K562 (cell line): ENCODE results near the gene MRPL16. TPM values are rescaled to one million over a fixed set of nuclear protein-coding genes. Genes with fewer than 3 reads are reported as not detected.
A peak's percentile ranks its signal among the peaks of the same experiment; 100 is the strongest.

Source experiments
- ATF3 ChIP-seq, 2 experiments: fragments of 450-650 bp in 1 of 2; sonication (generic) in 1 of 2; formaldehyde crosslinking in 1 of 2; IDR thresholded peaks in 1 of 2; conservative IDR thresholded peaks in 1 of 2; 2 replicates each; pipeline versions ENCODE4 v1.6.1 to v1.8.1; 2016 to 2023; ENCODE audit warnings: mild to moderate bottlenecking in 2 of 2, moderate library complexity in 2 of 2, inconsistent platforms in 1 of 2, missing genetic modification reagents in 1 of 2
- CEBPG ChIP-seq, 3 experiments: fragments of 200-800 bp in 1 of 3; sonication (Bioruptor generic) in 1 of 3; sonication (generic) in 1 of 3; formaldehyde crosslinking in 1 of 3; IDR thresholded peaks in 2 of 3; conservative IDR thresholded peaks in 1 of 3; 2 replicates each; pipeline versions ENCODE4 v1.6.1 to v1.8.0; 2016 to 2022; ENCODE audit warnings: missing compliant biosample characterization in 2 of 3, missing genetic modification characterization in 2 of 3, mild to moderate bottlenecking in 1 of 3, missing genetic modification reagents in 1 of 3
- FOXK1 ChIP-seq: sonication (generic); formaldehyde crosslinking; IDR thresholded peaks from 2 replicates; pipeline ENCODE4 v1.8.0; 2022; ENCODE audit warnings: missing genetic modification reagents, mild to moderate bottlenecking, borderline replicate concordance
- KDM2B ChIP-seq: fragments of 250-450 bp; sonication (Bioruptor Pico); IDR thresholded peaks from 2 replicates; pipeline ENCODE4 v1.8.0; 2021; ENCODE audit warnings: mild to moderate bottlenecking, moderate library complexity
- NR0B1 ChIP-seq: fragments of 450-650 bp; IDR thresholded peaks from one replicate; pipeline ENCODE4 v1.6.1; 2018; ENCODE audit warnings: mild to moderate bottlenecking, moderate library complexity; ENCODE audit not compliant: partially characterized antibody
- NR2C2 ChIP-seq, 2 experiments: fragments of 200-800 bp in 1 of 2; sonication (Bioruptor generic) in 1 of 2; sonication (generic) in 1 of 2; formaldehyde crosslinking in 1 of 2; IDR thresholded peaks; 2 replicates each; pipeline versions ENCODE4 v1.6.1 to v1.8.0; 2016 to 2022; ENCODE audit warnings: mild to moderate bottlenecking in 1 of 2, missing compliant biosample characterization in 1 of 2, missing genetic modification characterization in 1 of 2, missing genetic modification reagents in 1 of 2
- RBM25 ChIP-seq: fragments of 200-400 bp; formaldehyde crosslinking; IDR thresholded peaks from 2 replicates; pipeline ENCODE4 v1.6.1; 2018; ENCODE audit warnings: low read length, low read depth, moderate library complexity; ENCODE audit not compliant: severe bottlenecking
- RFX7 ChIP-seq: fragments of 250-450 bp; sonication (Bioruptor Pico); IDR thresholded peaks from 2 replicates; pipeline ENCODE4 v1.5.1; 2021; ENCODE audit warnings: mild to moderate bottlenecking
- SREBF2 ChIP-seq: sonication (generic); formaldehyde crosslinking; IDR thresholded peaks from 2 replicates; pipeline ENCODE4 v1.4.0; 2020; ENCODE audit warnings: mild to moderate bottlenecking, missing genetic modification reagents
- ZNF143 ChIP-seq: sonication (generic); formaldehyde crosslinking; IDR thresholded peaks from 2 replicates; pipeline ENCODE4 v1.9.0; 2022; ENCODE audit warnings: mild to moderate bottlenecking, missing genetic modification reagents
- ZNF280B ChIP-seq: fragments of 250-450 bp; sonication (Bioruptor Pico); IDR thresholded peaks from 2 replicates; pipeline ENCODE4 v1.5.1; 2021; ENCODE audit warnings: mild to moderate bottlenecking
- ZNF408 ChIP-seq: fragments of 250-450 bp; sonication (Bioruptor Pico); IDR thresholded peaks from 2 replicates; pipeline ENCODE4 v1.4.0; 2020; ENCODE audit warnings: low read depth, mild to moderate bottlenecking, moderate library complexity
- ZNF740 ChIP-seq, 3 experiments: fragments of 200-800 bp in 1 of 3; sonication (Bioruptor generic) in 1 of 3; sonication (generic) in 1 of 3; formaldehyde crosslinking in 1 of 3; IDR thresholded peaks; 2 replicates each; pipeline versions ENCODE4 v1.6.1 to v1.8.0; 2016 to 2022; ENCODE audit warnings: mild to moderate bottlenecking in 2 of 3, missing compliant biosample characterization in 2 of 3, missing genetic modification characterization in 2 of 3, missing genetic modification reagents in 1 of 3
- ZNF780A ChIP-seq: fragments of 250-450 bp; sonication (Bioruptor Pico); IDR thresholded peaks from 2 replicates; pipeline ENCODE4 v1.5.0; 2021; ENCODE audit warnings: mild to moderate bottlenecking
- ZNF785 ChIP-seq: fragments of 250-450 bp; sonication (Bioruptor Pico); IDR thresholded peaks from 2 replicates; pipeline ENCODE4 v1.4.0; 2020; ENCODE audit warnings: mild to moderate bottlenecking
- ZSCAN32 ChIP-seq: fragments of 450-650 bp; formaldehyde crosslinking; IDR thresholded peaks from 2 replicates; pipeline ENCODE4 v1.4.0; 2020; ENCODE audit warnings: mild to moderate bottlenecking, moderate library complexity
- polyA plus RNA-seq, 8 experiments: library from polyadenylated mRNA; depleted of rRNA in 4 of 8; stranded (reverse) in 5 of 8; unstranded in 3 of 8; fragments of >200 nt; fragmentation: Nextera tagmentation in 2 of 8; fragmentation: Illumina TruSeq in 1 of 8; extraction: Ambion mirVana in 2 of 8; extraction: Trizol in 1 of 8; gene quantifications; 2 replicates each; pipeline versions ENCODE4 v1.2.1 to v1.2.3, GENCODE V29; 2011 to 2014; ENCODE audit warnings: inconsistent platforms in 1 of 8, missing spikeins in 1 of 8
- total RNA-seq, 7 experiments: library from RNA; depleted of rRNA in 6 of 7; stranded (reverse); fragments of >200 nt in 6 of 7; fragmentation: Illumina TruSeq in 2 of 7; extraction: Trizol in 2 of 7; gene quantifications; 2 replicates each; pipeline versions ENCODE4 v1.2.1 to v1.2.3, GENCODE V29; 2011 to 2021; ENCODE audit warnings: low replicate concordance in 1 of 7

The MRPL16 gene
- total and polyA plus RNA-seq, 9 of the 15 experiments (the other 6 are each of a cell fraction or from before 2014, with no cell fraction given): 63.3 to 209 (median 157) TPM

- TF ChIP-seq ATF3 (IDR thresholded peaks at IDR 0.05) (no peak), ATF3 (CRISPR knock-in tag; conservative IDR thresholded peaks at IDR 0.05) (peak; percentile 73; the same call in 1 of the 2 replicates), SREBF2 (CRISPR knock-in tag) (no peak), RFX7 (CRISPR knock-in tag) (no peak), ZNF740 (CRISPR knock-in tag; IDR thresholded peaks at IDR 0.05) (peak; percentile 83), ZNF740 (tag; IDR thresholded peaks at IDR 0.05) (no peak; a peak in 1 of 4 replicates), FOXK1 (CRISPR knock-in tag) (no peak), CEBPG (CRISPR knock-in tag; IDR thresholded peaks at IDR 0.05) (no peak), CEBPG (tag; conservative IDR thresholded peaks at IDR 0.05 in 1 of 2, IDR thresholded peaks at IDR 0.05 in 1 of 2) (no peak), ZNF785 (CRISPR knock-in tag) (no peak), ZSCAN32 (no peak), ZNF408 (no peak), NR2C2 (CRISPR knock-in tag; IDR thresholded peaks at IDR 0.05) (no peak), NR2C2 (tag; IDR thresholded peaks at IDR 0.05) (peak; percentile 92), ZNF143 (no peak), ZNF780A (no peak), NR0B1 (no peak), ZNF280B (CRISPR knock-in tag) (no peak), RBM25 (no peak), KDM2B (CRISPR knock-in tag) (peak; percentile 80)
Measured at GRCh38 chr11:59810189-59810910, at the start of gene MRPL16 (continued).
